ENCODE results near the gene UQCC3. TPM values are rescaled to one million over a fixed set of nuclear protein-coding genes. Genes with fewer than 3 reads are reported as not detected.

The UQCC3 gene
- total and polyA plus RNA-seq, 2 of the 13 experiments (the other 11 are each of a cell fraction or from before 2014, with no cell fraction given), result 7.7 to 16.0 TPM

GRCh38 chr11:62705880-62706849 lies 34.7 kb downstream of the UQCC3 start (continued):
- TF ChIP-seq MTA1 (CRISPR knock-in tag; IDR thresholded peaks at IDR 0.05; ENCODE audit: borderline replicate concordance) (no peak), ZNF772 (CRISPR knock-in tag; IDR thresholded peaks at IDR 0.05) (no peak), ZNF318 (CRISPR knock-in tag; IDR thresholded peaks at IDR 0.05) (0 out of 2 replicates have a peak, but pooled peaks have one; percentile 33), MED13 (CRISPR knock-in tag; IDR thresholded peaks at IDR 0.05) (no peak), NPAS2 (CRISPR knock-in tag; IDR thresholded peaks at IDR 0.05; ENCODE audit: borderline replicate concordance) (no peak), THAP8 (CRISPR knock-in tag; IDR thresholded peaks at IDR 0.05; ENCODE audit: borderline replicate concordance) (no peak), SIX4 (CRISPR knock-in tag; IDR thresholded peaks at IDR 0.05) (no peak), XBP1 (CRISPR knock-in tag; IDR thresholded peaks at IDR 0.05) (no peak), KLF13 (CRISPR knock-in tag; IDR thresholded peaks at IDR 0.05) (no peak), SNRNP70 (IDR thresholded peaks at IDR 0.05; ENCODE audit: low read depth, low read length) (no peak), KDM4B (CRISPR knock-in tag; IDR thresholded peaks at IDR 0.05) (no peak), ETS1 (CRISPR knock-in tag; IDR thresholded peaks at IDR 0.05) (no peak), ZFP36 (IDR thresholded peaks at IDR 0.05; ENCODE audit: borderline replicate concordance, low read depth, low read length, partially characterized antibody) (no peak)
- TF ChIP-seq, protein P1, sequence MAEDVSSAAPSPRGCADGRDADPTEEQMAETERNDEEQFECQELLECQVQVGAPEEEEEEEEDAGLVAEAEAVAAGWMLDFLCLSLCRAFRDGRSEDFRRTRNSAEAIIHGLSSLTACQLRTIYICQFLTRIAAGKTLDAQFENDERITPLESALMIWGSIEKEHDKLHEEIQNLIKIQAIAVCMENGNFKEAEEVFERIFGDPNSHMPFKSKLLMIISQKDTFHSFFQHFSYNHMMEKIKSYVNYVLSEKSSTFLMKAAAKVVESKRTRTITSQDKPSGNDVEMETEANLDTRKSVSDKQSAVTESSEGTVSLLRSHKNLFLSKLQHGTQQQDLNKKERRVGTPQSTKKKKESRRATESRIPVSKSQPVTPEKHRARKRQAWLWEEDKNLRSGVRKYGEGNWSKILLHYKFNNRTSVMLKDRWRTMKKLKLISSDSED (CRISPR knock-in tag; IDR thresholded peaks at IDR 0.05), result no peak
- TF ChIP-seq, protein P2, sequence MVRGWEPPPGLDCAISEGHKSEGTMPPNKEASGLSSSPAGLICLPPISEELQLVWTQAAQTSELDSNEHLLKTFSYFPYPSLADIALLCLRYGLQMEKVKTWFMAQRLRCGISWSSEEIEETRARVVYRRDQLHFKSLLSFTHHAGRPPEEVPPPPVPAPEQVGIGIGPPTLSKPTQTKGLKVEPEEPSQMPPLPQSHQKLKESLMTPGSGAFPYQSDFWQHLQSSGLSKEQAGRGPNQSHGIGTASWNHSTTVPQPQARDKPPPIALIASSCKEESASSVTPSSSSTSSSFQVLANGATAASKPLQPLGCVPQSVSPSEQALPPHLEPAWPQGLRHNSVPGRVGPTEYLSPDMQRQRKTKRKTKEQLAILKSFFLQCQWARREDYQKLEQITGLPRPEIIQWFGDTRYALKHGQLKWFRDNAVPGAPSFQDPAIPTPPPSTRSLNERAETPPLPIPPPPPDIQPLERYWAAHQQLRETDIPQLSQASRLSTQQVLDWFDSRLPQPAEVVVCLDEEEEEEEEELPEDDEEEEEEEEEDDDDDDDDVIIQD (CRISPR knock-in tag; IDR thresholded peaks at IDR 0.05; ENCODE audit: low read depth), result no peak
